ENCODE data around the gene ARHGEF38.

DNA sequence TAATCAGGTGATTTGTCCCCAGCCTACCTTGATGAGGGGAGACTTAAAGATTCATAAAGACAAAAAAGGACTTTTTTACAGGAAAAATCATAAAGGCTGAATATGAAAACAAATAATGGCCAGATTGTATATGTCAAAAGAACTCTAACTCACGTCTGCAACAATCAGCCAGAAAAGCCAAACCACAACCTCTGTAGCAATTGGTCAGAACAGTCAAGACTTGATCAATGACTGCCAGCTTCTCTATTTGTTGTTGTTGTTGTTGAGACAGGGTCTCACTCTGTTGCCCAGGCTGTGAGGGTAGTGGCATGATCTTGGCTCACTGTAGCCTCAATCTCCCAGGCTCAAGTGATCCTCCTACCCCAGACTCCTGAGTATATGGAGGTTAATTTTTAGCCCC is 42.7 kb upstream of the ARHGEF38 start:
- TF ChIP-seq, protein P1, sequence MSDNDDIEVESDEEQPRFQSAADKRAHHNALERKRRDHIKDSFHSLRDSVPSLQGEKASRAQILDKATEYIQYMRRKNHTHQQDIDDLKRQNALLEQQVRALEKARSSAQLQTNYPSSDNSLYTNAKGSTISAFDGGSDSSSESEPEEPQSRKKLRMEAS (IDR thresholded peaks at IDR 0.05; ENCODE audit: low read depth) = no peak
- TF ChIP-seq, protein P2, sequence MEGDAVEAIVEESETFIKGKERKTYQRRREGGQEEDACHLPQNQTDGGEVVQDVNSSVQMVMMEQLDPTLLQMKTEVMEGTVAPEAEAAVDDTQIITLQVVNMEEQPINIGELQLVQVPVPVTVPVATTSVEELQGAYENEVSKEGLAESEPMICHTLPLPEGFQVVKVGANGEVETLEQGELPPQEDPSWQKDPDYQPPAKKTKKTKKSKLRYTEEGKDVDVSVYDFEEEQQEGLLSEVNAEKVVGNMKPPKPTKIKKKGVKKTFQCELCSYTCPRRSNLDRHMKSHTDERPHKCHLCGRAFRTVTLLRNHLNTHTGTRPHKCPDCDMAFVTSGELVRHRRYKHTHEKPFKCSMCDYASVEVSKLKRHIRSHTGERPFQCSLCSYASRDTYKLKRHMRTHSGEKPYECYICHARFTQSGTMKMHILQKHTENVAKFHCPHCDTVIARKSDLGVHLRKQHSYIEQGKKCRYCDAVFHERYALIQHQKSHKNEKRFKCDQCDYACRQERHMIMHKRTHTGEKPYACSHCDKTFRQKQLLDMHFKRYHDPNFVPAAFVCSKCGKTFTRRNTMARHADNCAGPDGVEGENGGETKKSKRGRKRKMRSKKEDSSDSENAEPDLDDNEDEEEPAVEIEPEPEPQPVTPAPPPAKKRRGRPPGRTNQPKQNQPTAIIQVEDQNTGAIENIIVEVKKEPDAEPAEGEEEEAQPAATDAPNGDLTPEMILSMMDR (IDR thresholded peaks at IDR 0.05) = no peak
- TF ChIP-seq RFX5 (IDR thresholded peaks at IDR 0.05; ENCODE audit: low read length) = no peak
- no peak for TF ChIP-seq RXRA (IDR thresholded peaks at IDR 0.05; ENCODE audit: borderline replicate concordance, low read depth)
- no peak for TF ChIP-seq ELF1 (IDR thresholded peaks at IDR 0.05)
- TF ChIP-seq SMC3 (IDR thresholded peaks at IDR 0.05; ENCODE audit: low read depth, low read length) = no peak
- no peak for TF ChIP-seq GATA2 (CRISPR knock-in tag; IDR thresholded peaks at IDR 0.05)
- no peak for TF ChIP-seq RCOR1 (IDR thresholded peaks at IDR 0.05; ENCODE audit: low read length)
- TF ChIP-seq CHD2 (IDR thresholded peaks at IDR 0.05; ENCODE audit: low read length, partially characterized antibody) = no peak
- no peak for TF ChIP-seq EP300 (IDR thresholded peaks at IDR 0.05; ENCODE audit: borderline replicate concordance in 1 of 2, low read depth in 1 of 2, low read length in 1 of 2)
- no peak for TF ChIP-seq POLR2AphosphoS5 (IDR thresholded peaks at IDR 0.05; ENCODE audit: low read depth, low read length)
